ENCODE measurements around the gene ACAD9.
"Not testable (repeated sequence)": the region's sequence is repeated elsewhere in the genome, so short reads cannot be mapped to it uniquely, and the experiment has no call there.

The ACAD9 gene

DNA sequence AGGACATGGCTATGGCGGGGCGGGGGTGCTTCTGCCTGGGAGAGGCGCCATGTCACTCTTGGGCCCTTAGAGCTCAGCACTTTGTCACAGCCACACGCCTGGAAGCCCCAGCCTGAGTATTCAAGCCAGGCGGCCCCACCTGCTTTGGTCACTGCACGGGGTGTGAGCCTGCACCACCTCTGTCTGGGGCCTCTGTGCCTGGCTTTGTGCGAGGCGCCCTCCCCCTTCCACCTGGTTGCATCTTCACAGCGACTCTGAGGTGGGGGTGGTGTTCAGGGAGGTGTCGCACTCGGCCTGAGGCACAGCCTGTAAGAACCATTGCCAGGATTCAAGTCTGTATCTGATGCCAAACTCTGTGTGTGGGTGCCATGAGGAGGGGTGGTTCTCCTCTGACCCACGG lies 24.1 kb downstream of the ACAD9 start:
- FAIRE-seq = no peak

DNA sequence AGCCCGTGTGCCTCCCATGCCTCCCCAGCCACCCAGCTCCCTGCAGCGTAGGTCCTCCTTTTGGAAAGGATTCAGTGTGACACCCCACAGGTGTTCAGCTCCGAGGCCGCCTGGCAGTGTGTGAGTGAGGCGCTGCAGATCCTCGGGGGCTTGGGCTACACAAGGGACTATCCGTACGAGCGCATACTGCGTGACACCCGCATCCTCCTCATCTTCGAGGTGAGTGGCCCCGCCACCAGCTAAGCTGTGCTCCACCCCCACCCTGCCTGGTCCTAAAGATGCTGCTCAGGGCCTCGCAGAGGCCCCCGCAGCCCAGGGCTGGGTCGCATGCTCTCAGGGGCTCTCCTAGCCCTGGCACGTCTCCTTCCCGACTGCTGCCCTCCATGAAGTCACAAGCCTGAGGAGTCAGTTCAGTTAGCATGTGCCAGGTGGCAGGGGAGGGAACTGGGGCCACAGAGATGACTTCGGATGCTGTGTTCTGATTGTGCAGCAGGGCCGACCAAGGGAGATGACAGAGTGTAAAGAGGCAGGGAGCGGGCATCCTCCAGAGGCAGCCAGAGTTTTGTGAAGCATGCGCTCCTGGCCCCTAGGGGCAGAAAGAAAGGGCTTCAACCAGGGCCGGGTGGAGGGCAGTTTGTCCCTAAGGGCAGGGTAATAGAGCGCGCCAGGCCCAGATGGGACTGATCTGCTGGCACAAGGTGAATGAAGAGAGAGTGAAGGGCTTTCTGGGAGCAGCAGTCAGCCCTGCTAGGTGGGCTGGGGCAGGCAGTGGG lies 26.8 kb downstream of the ACAD9 start:
- FAIRE-seq = no peak

DNA sequence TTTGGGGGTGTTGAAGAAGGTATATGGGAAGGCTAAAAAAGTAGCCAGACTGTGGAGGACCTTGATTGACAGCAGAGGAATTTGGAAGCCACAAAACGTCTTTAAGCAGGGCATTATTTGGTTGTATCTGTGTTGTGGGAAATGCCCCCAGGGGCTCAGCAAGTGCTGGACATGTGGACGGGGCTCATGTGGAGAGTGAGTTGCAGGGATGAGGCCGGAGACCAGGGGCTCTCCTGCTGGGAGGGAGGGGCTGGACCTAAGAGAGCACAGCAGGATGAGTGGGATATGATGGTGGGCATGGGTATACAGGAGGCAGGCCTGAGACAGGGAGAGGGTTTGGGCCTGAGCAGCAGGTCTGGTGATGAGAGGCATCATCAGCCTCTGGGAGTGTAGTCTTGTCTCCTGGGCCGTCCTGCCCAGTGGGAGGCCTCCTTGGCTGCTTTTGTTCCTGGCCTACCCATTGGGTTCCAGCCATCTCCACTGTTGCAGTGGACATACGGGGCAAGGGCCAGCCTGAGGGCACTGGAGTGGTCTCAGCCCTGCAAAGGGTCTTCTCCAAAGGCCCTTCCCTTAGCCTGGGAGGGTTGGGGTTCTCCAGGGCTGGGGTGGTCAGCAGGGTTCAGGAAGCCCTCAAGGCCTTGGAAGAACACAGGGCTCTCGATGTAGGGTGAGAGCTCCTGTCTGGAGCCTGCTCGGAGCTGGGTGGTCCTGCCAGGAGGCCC lies 27.5 kb downstream of the ACAD9 start:
- FAIRE-seq = no peak

DNA sequence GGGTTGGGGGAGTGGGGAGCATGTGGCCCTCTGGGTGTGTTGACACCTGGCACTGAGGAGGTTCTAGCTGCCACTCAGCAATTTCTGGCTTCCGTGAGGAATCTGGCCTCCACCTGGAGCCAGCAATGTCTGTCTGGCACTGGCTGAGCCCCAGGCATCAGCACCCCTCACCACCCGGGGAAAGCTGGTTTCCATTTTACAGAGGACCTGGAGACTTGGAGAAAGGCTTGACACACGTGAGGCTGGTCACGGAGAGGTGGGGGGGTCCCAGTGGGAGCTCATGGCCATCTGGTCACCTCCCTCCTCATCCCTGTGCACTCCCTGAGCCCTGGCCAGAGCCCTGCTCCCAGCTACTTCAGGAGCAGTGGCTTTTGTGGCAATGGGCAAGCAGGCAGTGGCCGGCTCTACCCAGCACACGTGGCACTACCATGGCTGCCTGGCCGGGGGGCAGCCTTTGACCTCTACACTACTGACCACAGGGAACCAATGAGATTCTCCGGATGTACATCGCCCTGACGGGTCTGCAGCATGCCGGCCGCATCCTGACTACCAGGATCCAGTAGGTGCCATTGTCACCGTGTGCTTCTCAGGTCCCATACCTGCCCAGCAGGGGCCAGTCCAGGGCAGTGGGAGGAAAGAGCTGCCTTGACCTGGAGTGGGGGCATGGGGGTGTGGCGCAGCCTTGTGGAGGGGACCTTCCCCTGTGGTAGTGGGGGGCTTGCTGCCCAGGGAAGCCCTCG lies 28.5 kb downstream of the ACAD9 start:
- FAIRE-seq = no peak

DNA sequence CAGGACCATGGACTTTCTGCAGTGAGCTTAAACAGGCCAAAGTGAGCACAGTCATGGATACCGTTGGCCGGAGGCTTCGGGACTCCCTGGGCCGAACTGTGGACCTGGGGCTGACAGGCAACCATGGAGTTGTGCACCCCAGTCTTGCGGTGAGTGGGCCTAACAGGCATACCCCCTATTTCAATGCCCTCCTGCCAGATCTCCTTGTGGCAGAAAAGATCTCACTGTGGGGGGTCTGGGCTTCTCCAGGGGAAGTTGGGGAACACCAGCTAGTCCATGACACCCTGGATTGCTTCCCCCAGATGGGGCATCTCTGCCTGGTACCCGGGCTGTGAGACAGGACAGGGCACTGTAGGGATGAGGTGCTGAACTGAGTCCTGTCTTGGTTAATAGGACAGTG lies 29.5 kb downstream of the ACAD9 start:
- FAIRE-seq = no peak

DNA sequence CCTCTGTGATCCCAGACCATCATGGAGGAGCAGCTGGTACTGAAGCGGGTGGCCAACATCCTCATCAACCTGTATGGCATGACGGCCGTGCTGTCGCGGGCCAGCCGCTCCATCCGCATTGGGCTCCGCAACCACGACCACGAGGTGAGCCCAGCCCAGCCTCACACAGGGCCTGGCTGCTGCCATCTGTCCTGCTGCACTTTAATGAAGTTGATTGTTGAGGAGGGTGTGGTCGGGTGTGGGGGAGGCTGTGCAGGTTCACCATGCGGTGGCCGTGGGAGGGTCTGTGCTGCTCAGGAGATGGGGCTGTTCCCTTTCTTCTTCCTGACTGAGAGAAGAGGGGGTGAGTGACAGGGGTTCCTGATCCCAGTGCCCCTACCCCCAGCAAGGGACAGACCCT lies 30.6 kb downstream of the ACAD9 start:
- FAIRE-seq = no peak

DNA sequence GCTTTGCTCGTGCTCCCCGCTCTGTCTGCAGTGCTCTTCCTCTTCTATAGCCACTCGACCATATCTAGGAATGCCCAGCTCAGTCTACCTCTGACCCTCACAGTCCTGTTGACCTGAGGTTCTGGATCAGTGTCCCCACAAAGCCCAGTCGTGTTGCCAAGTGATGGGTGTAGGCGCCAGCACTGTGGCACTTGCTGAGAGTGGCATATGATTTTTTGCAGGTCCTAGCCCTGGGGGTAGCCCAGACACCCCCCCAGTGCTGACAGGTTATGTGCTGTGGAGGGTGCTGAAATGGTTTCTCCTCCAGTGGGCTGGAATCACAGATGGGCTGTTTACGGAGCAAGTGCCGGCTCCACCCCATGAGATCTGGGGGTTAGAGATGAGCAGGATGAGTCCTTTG lies 32.5 kb downstream of the ACAD9 start:
- no peak for FAIRE-seq

DNA sequence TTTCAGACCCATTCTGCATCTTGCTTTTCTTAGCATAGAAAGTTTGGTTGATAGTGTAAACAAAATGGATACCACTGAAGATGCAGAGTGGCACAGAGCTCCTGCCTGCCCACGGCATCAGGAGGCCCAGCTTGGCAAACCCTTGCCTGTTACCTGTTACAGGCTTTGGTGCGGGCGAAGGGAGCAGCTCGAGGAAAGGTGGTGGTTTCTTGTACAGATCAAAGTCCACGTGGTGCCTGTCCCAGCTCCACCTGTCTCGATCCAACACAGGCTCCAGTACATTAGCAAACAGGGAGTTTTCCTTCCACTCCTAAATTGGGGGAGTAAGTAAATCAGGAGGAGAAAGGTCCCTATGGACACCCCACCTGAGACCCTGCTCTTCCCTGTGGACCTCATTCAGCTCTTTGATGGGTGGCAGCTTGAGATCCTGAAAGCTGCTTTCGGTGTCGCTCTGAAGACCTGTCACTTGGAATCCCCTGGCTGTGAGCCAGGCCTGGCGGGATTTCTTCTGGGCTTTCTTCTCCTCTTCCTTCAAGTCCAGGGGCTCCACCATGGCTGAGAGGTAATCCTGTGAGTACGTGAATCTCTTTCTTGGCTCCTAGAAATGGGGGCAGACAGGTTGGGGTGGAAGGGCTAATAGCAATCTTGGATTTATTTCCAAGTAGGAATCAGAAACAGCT lies 35.7 kb downstream of the ACAD9 start:
- FAIRE-seq = no peak

DNA sequence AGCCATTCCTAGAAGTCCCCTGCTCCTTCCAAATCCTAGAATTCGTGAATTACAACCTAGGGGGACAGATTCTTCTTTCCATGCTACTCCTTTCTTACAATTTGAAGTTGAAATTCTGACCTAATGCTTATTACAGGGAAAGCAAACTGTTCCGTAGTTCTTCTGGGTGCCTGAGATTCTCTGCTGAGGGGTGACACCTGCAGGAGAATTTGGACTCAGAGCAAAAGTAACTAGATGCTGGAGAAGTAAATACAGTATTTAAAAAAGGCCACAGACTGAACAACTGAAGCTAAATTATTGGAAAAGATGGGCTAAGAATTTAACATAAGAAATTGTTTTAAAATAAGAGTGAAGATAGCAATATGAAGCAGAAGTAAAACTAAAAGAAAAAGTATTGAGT lies 37.9 kb downstream of the ACAD9 start:
- no peak for FAIRE-seq

DNA sequence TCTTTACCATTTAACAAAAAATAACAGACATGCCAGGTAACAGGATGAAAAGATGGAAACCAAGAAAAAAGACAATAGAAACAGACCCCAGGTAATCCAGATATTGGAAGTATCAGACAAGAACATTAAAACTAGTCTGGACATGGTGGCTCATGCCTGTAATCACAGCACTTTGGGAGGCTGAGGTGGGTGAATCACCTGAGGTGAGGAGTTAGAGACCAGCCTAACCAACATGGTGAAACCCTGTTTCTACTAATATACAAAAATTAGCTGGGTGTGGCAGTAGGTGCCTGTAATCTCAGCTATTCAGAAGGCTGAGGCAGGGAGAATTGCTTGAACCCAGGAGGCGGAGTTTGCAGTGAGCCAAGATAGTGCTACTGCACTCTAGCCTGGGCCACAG lies 40.6 kb downstream of the ACAD9 start:
- no peak for FAIRE-seq

DNA sequence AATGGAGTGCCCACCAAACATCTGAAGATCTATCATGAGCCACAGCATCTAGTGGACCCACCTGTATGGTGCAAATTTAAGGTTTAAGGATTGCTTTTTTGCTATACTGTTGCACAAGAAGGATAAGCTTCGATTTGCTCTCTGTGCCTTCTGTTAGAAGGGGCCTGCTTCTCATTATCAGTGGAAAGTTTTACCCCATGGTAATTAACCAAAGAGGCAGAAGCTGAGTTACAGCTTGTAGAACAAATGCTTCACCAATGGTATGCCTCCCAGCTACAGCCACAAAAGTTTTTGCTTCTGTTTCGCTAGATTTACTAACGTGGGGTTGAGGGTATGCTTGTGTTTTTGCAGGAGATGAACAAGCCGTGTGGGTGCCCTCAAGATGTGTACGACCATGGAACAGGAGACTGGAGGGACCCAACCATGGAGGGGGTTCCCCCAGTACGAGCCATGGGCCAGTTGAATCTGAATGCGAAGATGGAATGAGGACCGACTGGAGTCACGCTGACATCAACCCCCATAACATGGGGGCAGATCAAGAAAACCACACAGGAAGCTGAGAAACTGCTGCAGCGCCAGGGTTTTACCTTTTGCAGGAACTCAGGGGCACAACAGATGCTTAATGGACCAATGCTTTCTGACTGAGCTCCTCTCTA lies 43.5 kb downstream of the ACAD9 start:
- no peak for FAIRE-seq

DNA sequence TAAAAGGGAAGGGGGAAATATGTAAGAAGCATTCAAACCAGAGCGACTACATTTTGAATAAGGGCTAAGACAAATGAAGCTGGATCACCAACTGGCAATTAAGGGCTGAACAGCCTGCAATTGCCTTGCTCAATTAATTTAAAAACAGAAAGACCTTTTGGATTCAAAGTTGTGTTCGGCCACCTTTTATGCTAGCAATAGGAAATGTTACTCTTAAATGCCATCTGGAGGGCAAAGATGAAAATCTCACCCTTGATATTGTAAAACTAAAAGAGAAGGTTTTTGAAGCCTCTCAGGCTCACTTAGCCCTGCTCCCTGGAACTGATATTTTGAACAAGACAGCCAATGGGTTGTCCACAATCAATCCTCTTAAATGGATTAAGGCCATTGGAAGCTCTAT lies 44.2 kb downstream of the ACAD9 start:
- no peak for FAIRE-seq

DNA sequence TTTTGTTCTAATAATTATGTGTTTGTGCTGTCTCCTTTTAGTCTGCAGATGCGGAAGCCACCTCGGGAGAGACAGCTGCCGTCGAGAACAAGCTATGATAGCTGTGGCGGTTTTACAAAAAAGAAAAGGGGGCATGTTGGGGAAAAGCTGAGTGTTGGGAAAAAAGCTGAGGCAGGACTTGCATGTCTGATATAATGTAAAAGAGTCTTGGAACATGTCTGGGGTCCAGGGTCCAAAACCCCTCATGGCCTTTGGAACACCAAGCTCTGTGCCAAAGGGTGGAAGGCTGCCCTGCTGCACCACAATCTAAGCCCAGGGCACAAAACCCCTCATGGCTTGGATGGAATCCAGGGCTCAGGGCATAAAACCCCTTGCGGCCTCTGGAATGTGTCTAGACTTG lies 44.6 kb downstream of the ACAD9 start:
- not testable (repeated sequence) for FAIRE-seq

DNA sequence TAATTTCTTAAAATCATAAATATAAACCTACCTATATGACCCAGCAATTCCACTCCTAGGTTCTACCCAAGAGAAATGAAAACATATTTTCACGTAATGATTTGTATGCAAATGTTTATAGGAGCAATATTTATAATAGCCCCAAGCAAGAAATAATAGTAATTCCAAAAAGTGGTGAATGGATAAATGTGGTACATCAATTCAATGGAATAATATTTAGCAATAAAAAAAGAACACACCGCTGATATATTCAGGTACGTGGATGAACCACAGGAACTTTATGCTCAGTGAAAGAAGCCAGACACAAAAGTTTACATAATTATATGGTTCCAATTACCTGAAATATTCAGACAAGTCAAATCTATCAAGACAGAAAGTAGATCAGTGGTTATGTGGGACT lies 49.9 kb downstream of the ACAD9 start:
- FAIRE-seq = no peak

DNA sequence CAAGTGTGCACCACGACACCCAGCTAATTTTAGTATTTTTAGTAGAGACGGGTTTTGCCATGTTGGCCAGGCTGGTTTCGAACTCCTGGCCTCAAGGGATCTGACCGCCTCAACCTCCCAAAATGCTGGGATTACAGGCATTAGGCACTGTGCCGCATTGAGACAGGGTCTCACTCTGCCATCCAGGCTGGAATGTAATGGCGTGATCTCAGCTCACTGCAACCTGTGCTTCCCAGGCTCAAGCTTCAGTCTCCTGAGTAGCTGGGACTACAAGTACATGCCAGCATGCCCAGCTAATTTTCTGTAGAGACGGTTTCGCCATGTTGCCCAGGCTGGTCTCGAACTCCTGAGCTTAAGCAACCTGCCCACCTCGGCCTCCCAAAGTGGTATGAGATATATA lies 51.6 kb downstream of the ACAD9 start:
- FAIRE-seq = no peak

DNA sequence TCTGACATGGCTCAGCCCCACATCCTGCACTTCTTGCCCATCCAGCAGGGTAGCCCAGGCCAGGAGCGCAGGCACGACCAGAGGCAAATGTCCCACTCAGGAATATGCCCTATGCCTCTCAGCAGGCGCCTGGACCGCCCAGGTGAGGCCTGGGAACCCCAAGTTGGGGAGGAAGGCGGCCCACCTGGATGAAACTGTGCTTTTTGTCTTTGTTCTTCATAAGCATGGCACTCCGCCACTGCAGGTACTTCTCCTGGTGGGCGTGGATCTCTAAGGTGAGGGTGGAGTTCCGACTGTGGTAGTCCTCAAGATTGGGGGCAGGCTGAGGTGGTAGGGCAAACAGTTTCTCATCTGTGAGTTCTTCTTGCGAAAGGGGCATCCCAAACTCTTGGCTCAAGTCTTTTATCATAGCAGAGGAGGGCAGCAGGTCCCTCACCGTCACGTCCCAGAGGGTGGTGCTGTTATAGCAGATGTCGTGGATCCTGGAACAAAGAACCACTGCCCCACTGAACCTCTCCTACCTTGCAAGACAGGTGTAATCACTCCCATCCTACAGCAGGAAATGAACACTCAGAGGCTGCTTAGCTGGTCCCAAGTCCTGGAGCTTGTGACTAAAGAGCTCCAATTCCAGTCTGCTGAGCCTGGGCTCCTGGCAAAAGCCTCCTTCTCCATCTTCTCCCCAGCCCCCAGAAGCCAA lies 53.2 kb downstream of the ACAD9 start:
- FAIRE-seq = no peak

DNA sequence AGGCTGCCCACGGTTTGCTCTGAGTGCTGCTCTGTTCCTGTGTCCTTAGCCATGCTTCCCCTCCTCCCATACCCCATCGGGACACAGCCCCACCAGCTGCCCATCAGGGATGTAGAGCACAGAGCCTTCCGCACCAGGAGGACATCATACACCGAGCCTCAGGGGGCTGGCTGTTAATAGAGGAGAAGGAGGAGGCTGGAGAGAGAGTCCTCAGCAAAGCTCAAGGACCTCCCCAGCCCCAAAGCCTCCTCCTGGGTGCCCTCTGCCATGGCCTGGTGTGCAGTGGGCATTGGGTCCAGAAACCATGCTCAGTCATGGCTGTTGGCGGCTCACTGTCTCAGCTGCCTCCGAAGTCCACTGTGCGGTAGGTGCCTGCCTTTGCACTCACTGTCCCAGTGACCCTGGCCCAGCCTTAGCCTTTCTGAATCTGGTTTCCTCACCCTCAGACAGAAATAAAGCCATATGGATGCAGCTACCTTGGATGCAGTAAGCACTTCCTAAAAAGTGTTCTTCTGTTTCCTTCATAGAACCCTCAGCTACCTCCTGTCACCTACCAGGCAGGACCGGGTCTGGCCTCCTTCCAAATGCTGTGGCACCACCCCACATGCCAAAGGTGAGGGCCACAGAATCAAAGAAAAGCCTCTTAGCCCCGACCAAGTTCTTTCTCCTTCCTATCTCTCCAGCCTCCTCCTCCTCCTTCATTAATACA lies 53.9 kb downstream of the ACAD9 start:
- FAIRE-seq = no peak

DNA sequence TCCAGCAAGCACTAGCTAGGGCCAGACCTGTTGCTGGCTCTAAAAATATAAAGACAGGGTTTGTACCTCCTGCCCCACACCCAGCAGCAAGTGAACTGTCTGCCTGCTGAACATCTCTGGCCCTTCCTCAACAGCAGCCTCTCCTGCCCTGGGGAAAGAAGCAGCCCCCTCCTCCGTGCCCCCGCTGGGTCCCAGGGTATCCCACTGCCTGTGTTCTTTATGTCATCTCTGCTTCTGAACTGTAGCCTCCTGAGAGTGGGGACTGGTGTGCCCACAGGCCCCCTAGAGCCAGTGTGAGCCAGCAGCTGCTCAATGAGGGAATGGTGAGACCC lies 54.5 kb downstream of the ACAD9 start:
- no peak for FAIRE-seq

DNA sequence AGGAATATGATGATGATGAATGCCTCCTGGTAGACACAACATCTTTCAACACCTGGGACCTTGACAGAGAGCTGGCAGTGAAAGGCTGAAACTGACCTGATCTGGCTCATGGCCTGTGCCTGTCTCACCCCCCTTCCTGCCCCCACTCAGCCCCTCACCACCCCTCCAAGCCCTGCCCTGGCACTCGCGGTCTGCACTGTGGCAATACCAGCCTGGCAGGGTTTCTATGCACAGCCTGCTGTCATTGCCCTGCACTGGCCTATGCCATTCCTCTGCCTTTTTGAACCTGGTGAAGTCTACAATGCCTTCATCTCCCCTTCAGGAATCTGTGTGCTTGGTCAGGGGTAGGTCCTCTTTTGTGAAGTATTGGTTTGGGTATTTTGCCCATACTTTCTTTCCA lies 56.5 kb downstream of the ACAD9 start:
- no peak for FAIRE-seq

DNA sequence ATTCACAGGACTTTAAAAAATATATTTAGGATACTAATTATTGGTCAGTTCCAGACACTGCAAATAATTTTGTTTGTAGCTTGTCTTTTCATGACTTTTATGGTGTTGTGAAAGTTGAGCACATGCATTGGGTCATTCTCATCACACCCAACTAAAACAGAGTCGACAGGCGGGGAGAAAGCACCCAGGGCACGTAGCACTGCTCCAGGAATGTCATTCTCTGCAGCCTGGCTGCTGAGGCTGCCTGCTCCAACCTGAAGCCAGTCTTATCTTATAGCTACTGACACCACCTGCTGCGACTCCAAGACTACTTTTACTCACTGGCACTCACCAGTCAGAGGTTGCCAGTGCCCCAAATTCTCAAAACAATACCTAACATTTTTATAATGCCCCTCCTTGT lies 56.9 kb downstream of the ACAD9 start:
- no peak for FAIRE-seq

DNA sequence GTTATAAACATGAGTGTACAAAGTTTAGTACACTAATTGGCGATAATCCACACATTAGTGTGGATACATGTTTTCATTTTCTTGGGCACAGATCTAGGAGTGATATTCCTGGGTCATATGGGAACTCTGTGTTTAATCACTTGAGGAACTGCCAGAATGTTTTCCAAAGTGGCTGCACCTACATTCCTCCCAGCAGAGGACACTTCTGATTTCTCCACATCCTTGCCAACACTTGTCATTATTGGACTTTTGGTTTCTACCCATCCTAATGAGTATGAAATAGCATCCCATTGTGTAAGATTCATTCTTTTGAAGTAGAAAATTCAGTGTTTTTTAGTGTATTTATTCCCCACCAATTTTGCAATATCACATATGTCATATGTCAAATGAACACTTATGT lies 60.8 kb downstream of the ACAD9 start:
- no peak for FAIRE-seq
